Ascending aorta (tissue), 2 donors: ENCODE data around the gene STAM. TPM values are rescaled to one million over a fixed set of nuclear protein-coding genes. Genes with fewer than 3 reads are reported as not detected.

Experiments used
- DNase-seq, 2 donors: peaks; one replicate each; pipeline ENCODE4 v3.0.0-alpha.2; 2019; ENCODE audit warnings: low spot score in 2 of 2
- H3K27ac ChIP-seq, 2 donors: fragments of 200-600 bp; sonication (generic); one replicate each; pipeline ENCODE4 v1.5.1; 2016 to 2017; ENCODE audit warnings: mild to moderate bottlenecking in 1 of 2
- H3K27me3 ChIP-seq: fragments of 200-600 bp; sonication (generic); one replicate; pipeline ENCODE4 v1.5.1; 2017
- H3K36me3 ChIP-seq, 2 donors: fragments of 200-600 bp; sonication (generic); one replicate each; pipeline ENCODE4 v1.5.1; 2016
- H3K4me1 ChIP-seq, 2 donors: fragments of 200-600 bp; sonication (generic); one replicate each; pipeline ENCODE4 v1.5.1; 2016 to 2017; ENCODE audit warnings: mild to moderate bottlenecking in 1 of 2
- H3K4me3 ChIP-seq, 2 donors: fragments of 200-600 bp; sonication (generic); one replicate each; pipeline ENCODE4 v1.5.1; 2016 to 2017; ENCODE audit warnings: mild to moderate bottlenecking in 1 of 2
- H3K9me3 ChIP-seq, 2 donors: fragments of 200-600 bp; sonication (generic); one replicate each; pipeline ENCODE4 v1.5.1; 2016
- intact Hi-C: fragments of 100-400 bp; cut with DNase I; formaldehyde crosslinking; loops from one replicate; pipeline ENCODE4 v1.15.1; 2023
- total RNA-seq: library from RNA; depleted of rRNA; stranded (reverse); fragments of >200 nt; gene quantifications from one replicate; pipeline ENCODE4 v1.1.0, GENCODE V29; 2016
- TF ChIP-seq, protein P1 (sequence below), 3 experiments: fragments of 200-600 bp in 2 of 3; fragments of 450-650 bp in 1 of 3; sonication (generic) in 2 of 3; IDR thresholded peaks; one replicate each; pipeline ENCODE4 v1.5.1; 2016 to 2019; ENCODE audit warnings: antibody characterized with exemption in 3 of 3, mild to moderate bottlenecking in 1 of 3, moderate library complexity in 1 of 3

The STAM gene
- total RNA-seq, 1 donor from 2014 or later, result 1.5 TPM

DNA sequence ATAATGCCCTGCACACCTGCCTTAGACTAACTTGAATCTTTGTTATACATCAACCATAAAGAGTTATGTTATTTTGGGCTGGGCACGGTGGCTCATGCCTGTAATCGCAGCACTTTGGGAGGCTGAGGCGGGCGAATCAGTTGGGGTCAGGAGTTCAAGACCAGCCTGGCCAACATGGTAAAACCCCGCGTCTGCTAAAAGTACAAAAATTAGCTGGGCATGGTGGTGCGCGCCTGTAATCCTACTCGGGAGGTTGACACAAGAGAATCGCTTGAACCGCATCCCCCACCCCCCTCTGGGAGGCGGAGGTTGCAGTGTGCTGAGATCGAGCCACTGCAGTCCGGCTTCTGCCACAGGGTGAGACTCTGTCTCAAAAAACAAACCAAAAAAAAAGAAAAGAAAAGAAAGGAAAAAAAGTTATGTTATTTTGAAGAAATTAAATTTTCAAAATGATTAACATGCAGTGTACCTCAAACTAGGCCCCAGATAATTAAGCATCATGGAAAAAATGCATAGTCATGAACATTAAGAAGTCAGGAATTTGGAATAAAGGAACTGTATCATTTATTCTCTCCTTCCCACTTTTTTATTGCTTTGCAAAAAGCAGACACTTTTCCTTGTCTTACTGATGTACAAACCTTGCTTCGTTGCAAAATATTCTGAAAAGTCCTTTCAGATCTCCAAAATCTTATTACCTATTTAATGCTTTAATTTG lies 43.3 kb downstream of the STAM start:
- Histone ChIP-seq H3K4me1 (no peaks in the 10 kb centered on the region), H3K27ac (no peak overlapping the region), H3K27me3 (no peaks in the 10 kb centered on the region), H3K9me3 (no peaks in the 10 kb centered on the region), H3K4me3 (no peak overlapping the region), H3K36me3 (no peaks in the 10 kb centered on the region)
- TF ChIP-seq, protein P1, sequence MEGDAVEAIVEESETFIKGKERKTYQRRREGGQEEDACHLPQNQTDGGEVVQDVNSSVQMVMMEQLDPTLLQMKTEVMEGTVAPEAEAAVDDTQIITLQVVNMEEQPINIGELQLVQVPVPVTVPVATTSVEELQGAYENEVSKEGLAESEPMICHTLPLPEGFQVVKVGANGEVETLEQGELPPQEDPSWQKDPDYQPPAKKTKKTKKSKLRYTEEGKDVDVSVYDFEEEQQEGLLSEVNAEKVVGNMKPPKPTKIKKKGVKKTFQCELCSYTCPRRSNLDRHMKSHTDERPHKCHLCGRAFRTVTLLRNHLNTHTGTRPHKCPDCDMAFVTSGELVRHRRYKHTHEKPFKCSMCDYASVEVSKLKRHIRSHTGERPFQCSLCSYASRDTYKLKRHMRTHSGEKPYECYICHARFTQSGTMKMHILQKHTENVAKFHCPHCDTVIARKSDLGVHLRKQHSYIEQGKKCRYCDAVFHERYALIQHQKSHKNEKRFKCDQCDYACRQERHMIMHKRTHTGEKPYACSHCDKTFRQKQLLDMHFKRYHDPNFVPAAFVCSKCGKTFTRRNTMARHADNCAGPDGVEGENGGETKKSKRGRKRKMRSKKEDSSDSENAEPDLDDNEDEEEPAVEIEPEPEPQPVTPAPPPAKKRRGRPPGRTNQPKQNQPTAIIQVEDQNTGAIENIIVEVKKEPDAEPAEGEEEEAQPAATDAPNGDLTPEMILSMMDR (IDR thresholded peaks at IDR 0.05), result no peak
- intact Hi-C loops, result no loop called here
- DNase-seq, result no peak

DNA sequence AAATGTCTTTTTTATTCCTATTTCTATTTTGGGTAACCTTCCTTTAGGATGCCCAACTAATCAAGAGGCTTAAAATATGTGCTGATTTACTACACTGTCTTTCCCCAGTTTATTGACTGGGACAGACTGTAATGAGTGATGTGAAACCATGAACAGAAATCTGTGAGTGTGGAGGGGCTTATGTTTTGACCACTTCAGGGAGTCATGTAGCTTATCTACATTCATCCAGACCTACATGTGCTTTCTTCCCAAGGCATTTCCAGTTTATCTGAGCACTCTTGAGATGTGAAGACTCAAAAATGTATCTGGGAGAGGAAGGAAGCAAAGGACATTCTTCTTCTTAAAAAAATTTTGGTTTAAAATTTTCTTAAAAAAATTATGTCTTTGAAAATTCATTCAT lies 45.2 kb downstream of the STAM start:
- intact Hi-C loops, result no loop called here
- TF ChIP-seq, protein P1 (IDR thresholded peaks at IDR 0.05), result no peak
- Histone ChIP-seq H3K27ac (no peak overlapping the region), H3K36me3 (no peaks in the 10 kb centered on the region), H3K9me3 (no peaks in the 10 kb centered on the region), H3K27me3 (no peaks in the 10 kb centered on the region), H3K4me1 (no peaks in the 10 kb centered on the region), H3K4me3 (no peak overlapping the region)
- DNase-seq, result no peak

DNA sequence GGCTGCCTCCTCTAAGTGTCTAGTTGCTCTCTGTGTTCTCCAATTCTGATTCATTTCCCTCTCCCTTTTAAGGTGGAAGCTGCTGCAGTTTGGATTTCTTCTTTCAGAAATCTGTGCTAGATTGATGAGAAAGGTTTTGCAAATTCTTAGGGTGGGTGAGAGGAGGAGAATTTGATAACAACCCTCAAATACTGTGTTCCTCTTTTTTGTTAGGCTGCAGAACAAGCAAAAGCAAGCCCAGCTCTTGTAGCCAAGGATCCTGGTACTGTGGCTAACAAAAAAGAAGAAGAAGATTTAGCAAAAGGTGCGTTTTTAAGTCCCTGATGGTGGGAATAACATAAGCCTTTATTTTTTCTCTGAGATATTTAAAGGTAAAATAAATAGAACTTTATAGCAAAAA lies 49.1 kb downstream of the STAM start:
- Histone ChIP-seq H3K36me3 (peaks cover 10 to 14% of the 10 kb centered on the region in 2 donors), H3K4me3 (no peak overlapping the region), H3K27me3 (no peaks in the 10 kb centered on the region), H3K4me1 (no peaks in the 10 kb centered on the region), H3K9me3 (no peaks in the 10 kb centered on the region), H3K27ac (no peak overlapping the region)
- TF ChIP-seq, protein P1 (IDR thresholded peaks at IDR 0.05), result no peak
- no peak for DNase-seq
- intact Hi-C loops, result no loop called here

DNA sequence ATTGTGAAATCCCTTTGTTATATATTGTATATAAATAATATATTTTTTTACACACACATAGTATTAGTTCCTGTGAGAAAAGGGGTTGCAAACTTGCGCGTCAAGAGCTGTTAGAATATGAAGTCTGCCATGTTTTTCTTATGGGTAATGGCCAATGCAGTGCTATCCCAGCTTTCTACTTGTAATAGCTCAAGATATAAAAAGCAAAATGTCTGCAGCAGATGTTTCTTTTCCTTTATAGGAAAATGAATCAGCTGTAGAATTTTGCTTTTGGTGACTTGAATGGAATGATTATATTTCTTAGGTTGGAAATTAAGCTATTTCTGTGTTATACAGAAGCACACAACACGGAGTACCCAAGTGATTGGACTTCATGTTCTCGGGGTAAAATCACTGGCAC lies 54.7 kb downstream of the STAM start:
- no peak overlapping the region for H3K4me3 ChIP-seq
- no peaks in the 10 kb centered on the region for H3K27me3 ChIP-seq
- H3K27ac ChIP-seq, result no peak overlapping the region
- no peak for DNase-seq
- peaks cover 13 to 34% of the 10 kb centered on the region in 2 donors for H3K36me3 ChIP-seq
- H3K4me1 ChIP-seq, result no peaks in the 10 kb centered on the region
- intact Hi-C loops, result no loop called here
- H3K9me3 ChIP-seq, result no peaks in the 10 kb centered on the region
- TF ChIP-seq, protein P1 (IDR thresholded peaks at IDR 0.05), result no peak

DNA sequence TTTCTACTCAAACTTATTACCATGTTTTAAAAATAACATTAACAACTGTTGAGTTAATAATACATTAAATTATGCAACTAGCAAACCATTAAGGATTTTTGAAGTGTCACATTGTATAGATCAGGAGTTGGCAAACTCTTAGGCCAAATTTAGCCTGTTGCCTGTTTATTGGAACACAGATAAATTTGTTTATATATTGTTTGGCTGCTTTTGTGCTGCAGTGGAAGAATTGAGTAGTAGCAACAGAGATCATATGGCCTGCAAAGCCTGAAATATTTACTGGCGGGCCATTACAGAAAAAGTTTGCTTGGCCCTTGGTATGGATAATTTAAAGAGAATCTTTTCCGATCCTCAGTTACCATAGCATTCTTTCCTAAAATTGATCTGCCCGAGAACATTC lies 57.4 kb downstream of the STAM start:
- no peaks in the 10 kb centered on the region for H3K9me3 ChIP-seq
- DNase-seq, result no peak
- intact Hi-C loops, result no loop called here
- H3K4me1 ChIP-seq, result no peaks in the 10 kb centered on the region
- no peaks in the 10 kb centered on the region for H3K27me3 ChIP-seq
- TF ChIP-seq, protein P1 (IDR thresholded peaks at IDR 0.05), result no peak
- H3K4me3 ChIP-seq, result no peak overlapping the region
- no peak overlapping the region for H3K27ac ChIP-seq
- H3K36me3 ChIP-seq, result peaks cover 9 to 50% of the 10 kb centered on the region in 2 donors
